MM.1S (cell line): ENCODE results near the gene PRTG.

Experiments
- DNase-seq: peaks from one replicate; pipeline ENCODE4 v3.0.0-alpha.2; 2015
- H2AFZ ChIP-seq: fragments of 300-600 bp; sonication (generic); 2 replicates; pipeline ENCODE4 v1.6.0; 2016; ENCODE audit warnings: antibody characterized with exemption, low read length
- H3F3A ChIP-seq: fragments of 300-600 bp; sonication (generic); 2 replicates; pipeline ENCODE4 v1.6.1; 2016; ENCODE audit warnings: mild to moderate bottlenecking, antibody characterized with exemption, low read length, moderate library complexity, mixed read lengths; ENCODE audit not compliant: insufficient read depth
- H3K27ac ChIP-seq: fragments of 300-600 bp; sonication (generic); 2 replicates; pipeline ENCODE4 v1.5.1; 2016; ENCODE audit warnings: mild to moderate bottlenecking, low read length
- H3K27me3 ChIP-seq: fragments of 300-600 bp; sonication (generic); replicated peaks from 2 replicates; pipeline ENCODE4 v1.6.0; 2016; ENCODE audit warnings: low read length; ENCODE audit not compliant: insufficient read depth
- H3K36me3 ChIP-seq: fragments of 300-600 bp; sonication (generic); replicated peaks from 2 replicates; pipeline ENCODE4 v1.6.1; 2016; ENCODE audit warnings: mild to moderate bottlenecking, low read length, mixed read lengths; ENCODE audit not compliant: insufficient read depth
- H3K4me1 ChIP-seq: fragments of 300-600 bp; sonication (generic); 2 replicates; pipeline ENCODE4 v1.6.1; 2016; ENCODE audit warnings: low read length, mixed read lengths
- H3K4me2 ChIP-seq: fragments of 300-600 bp; sonication (generic); 2 replicates; pipeline ENCODE4 v1.6.0; 2016; ENCODE audit warnings: low read depth, low read length
- H3K4me3 ChIP-seq: fragments of 300-600 bp; sonication (generic); 2 replicates; pipeline ENCODE4 v1.5.1; 2016; ENCODE audit warnings: low read length, mixed read lengths
- H3K79me2 ChIP-seq: fragments of 300-600 bp; sonication (generic); 2 replicates; pipeline ENCODE4 v1.6.1; 2016; ENCODE audit warnings: mixed run types, low read length, mixed read lengths
- H3K9ac ChIP-seq: fragments of 300-600 bp; sonication (generic); 2 replicates; pipeline ENCODE4 v1.6.1; 2016; ENCODE audit warnings: low read length, mixed read lengths
- H3K9me2 ChIP-seq: fragments of 300-600 bp; sonication (generic); replicated peaks from 2 replicates; pipeline ENCODE4 v1.6.1; 2016; ENCODE audit warnings: mild to moderate bottlenecking, low read length, mixed read lengths; ENCODE audit not compliant: insufficient read depth
- H3K9me3 ChIP-seq: fragments of 300-600 bp; sonication (generic); replicated peaks from 2 replicates; pipeline ENCODE4 v1.6.1; 2016; ENCODE audit warnings: mild to moderate bottlenecking, low read length, mixed read lengths; ENCODE audit not compliant: insufficient read depth
- H4K20me1 ChIP-seq: fragments of 300-600 bp; sonication (generic); 2 replicates; pipeline ENCODE4 v1.6.1; 2016; ENCODE audit warnings: mild to moderate bottlenecking, low read length, moderate library complexity, mixed read lengths; ENCODE audit not compliant: insufficient read depth
- EZH2 ChIP-seq: fragments of 300-600 bp; sonication (generic); optimal IDR thresholded peaks from 2 replicates; pipeline ENCODE3; 2017; ENCODE audit warnings: low read depth, mild to moderate bottlenecking, antibody characterized with exemption, low read length, mixed read lengths
- EZH2phosphoT487 ChIP-seq: fragments of 300-600 bp; sonication (generic); IDR thresholded peaks from 2 replicates; pipeline ENCODE4 v1.6.1; 2018; ENCODE audit warnings: antibody characterized with exemption, low read length
- TF ChIP-seq, protein P1 (sequence below): fragments of 300-600 bp; sonication (generic); IDR thresholded peaks from 2 replicates; pipeline ENCODE4 v1.5.1; 2016; ENCODE audit warnings: antibody characterized with exemption, low read length, mixed read lengths

Gene PRTG

DNA sequence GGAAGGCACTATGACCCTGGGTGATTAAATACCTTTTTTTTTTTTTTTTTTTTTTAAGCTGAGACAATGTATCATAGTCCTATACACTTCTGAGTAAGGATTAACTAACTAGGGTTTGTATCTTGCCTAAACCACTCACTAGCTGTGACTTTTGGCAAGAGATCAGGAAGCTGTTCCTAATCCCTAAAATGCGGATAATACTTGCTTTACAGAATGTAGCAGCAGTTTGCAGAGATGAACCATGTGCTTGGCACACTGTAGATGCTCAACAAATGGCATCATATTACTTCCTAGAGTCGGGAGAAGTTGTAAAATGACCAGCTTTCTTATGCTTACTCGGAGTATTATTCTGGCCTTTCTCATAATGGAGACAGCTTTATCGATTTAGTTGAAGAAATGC is 129.2 kb downstream of the PRTG start:
- Histone ChIP-seq H3K4me2 (no peak overlapping the region), H3K9ac (no peak overlapping the region), H3F3A (no peaks in the 10 kb centered on the region), H3K27me3 (no peaks in the 10 kb centered on the region), H3K27ac (no peak overlapping the region), H3K4me3 (no peak overlapping the region), H3K9me2 (no peaks in the 10 kb centered on the region), H3K36me3 (no peaks in the 10 kb centered on the region), H2AFZ (no peak overlapping the region), H4K20me1 (no peaks in the 10 kb centered on the region), H3K9me3 (no peaks in the 10 kb centered on the region), H3K79me2 (no peaks in the 10 kb centered on the region), H3K4me1 (no peaks in the 10 kb centered on the region)
- no peak for DNase-seq
- TF ChIP-seq EZH2 (no peak), EZH2phosphoT487 (no peak)
- TF ChIP-seq, protein P1, sequence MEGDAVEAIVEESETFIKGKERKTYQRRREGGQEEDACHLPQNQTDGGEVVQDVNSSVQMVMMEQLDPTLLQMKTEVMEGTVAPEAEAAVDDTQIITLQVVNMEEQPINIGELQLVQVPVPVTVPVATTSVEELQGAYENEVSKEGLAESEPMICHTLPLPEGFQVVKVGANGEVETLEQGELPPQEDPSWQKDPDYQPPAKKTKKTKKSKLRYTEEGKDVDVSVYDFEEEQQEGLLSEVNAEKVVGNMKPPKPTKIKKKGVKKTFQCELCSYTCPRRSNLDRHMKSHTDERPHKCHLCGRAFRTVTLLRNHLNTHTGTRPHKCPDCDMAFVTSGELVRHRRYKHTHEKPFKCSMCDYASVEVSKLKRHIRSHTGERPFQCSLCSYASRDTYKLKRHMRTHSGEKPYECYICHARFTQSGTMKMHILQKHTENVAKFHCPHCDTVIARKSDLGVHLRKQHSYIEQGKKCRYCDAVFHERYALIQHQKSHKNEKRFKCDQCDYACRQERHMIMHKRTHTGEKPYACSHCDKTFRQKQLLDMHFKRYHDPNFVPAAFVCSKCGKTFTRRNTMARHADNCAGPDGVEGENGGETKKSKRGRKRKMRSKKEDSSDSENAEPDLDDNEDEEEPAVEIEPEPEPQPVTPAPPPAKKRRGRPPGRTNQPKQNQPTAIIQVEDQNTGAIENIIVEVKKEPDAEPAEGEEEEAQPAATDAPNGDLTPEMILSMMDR, result no peak

DNA sequence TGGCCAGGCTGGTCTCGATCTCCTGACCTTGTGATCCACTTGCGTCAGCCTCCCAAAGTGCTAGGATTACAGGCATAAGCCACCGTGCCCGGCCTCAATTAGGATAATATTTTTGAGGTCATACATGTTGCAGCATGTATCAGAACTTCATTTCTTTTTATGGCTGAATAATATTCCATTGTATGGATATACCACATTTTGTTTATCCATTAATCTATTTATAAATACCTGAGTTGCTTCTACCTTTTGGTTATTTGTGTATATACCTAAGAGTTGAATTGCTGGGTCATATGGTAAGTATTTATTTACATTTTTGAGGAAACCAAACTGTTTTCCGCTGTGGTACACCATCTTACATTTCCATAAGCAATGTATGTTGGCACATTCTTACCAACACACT is 136.7 kb downstream of the PRTG start:
- Histone ChIP-seq H3K4me1 (no peaks in the 10 kb centered on the region), H3K9ac (no peak overlapping the region), H3K9me2 (no peaks in the 10 kb centered on the region), H3K27me3 (no peaks in the 10 kb centered on the region), H3K27ac (no peak overlapping the region), H2AFZ (no peak overlapping the region), H4K20me1 (no peaks in the 10 kb centered on the region), H3F3A (no peaks in the 10 kb centered on the region), H3K4me2 (no peak overlapping the region), H3K79me2 (no peaks in the 10 kb centered on the region), H3K4me3 (no peak overlapping the region), H3K9me3 (no peaks in the 10 kb centered on the region), H3K36me3 (no peaks in the 10 kb centered on the region)
- no peak for DNase-seq
- no peak for TF ChIP-seq EZH2
- no peak for TF ChIP-seq EZH2phosphoT487
- TF ChIP-seq, protein P1, result no peak

DNA sequence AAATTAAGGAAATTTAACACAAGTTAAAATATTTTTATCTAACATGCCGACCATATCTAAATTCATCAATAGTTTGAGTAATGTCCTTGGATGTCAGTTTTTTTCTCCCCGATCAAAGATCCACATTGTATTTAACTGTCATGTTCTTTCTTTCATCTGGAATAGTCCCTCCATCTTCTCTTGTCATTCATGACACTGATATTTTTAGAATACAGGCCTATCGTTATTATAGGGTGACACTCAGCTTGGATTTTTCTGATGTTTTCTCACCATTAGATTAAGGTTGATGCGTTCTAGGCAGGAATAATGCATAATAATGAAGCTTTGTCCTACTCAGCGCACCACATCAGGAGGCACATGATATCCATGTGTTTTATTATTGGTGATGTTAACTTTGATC is 141.6 kb downstream of the PRTG start:
- H3K9me3 ChIP-seq, result no peaks in the 10 kb centered on the region
- no peak overlapping the region for H3K9ac ChIP-seq
- no peak overlapping the region for H3K4me2 ChIP-seq
- no peaks in the 10 kb centered on the region for H3K36me3 ChIP-seq
- no peaks in the 10 kb centered on the region for H3F3A ChIP-seq
- no peaks in the 10 kb centered on the region for H3K9me2 ChIP-seq
- H3K4me1 ChIP-seq, result no peaks in the 10 kb centered on the region
- TF ChIP-seq, protein P1, result no peak
- no peak for TF ChIP-seq EZH2
- TF ChIP-seq EZH2phosphoT487, result no peak
- H3K79me2 ChIP-seq, result no peaks in the 10 kb centered on the region
- H2AFZ ChIP-seq, result no peak overlapping the region
- no peaks in the 10 kb centered on the region for H4K20me1 ChIP-seq
- H3K27ac ChIP-seq, result no peak overlapping the region
- H3K4me3 ChIP-seq, result no peak overlapping the region
- H3K27me3 ChIP-seq, result no peaks in the 10 kb centered on the region
- no peak for DNase-seq
